Activated gamma-delta T cell treated with anti-CD3 and anti-CD28 coated beads, Interleukin-2, amount 50 U/mL, for 16 hours (primary cell): Measurements from ENCODE around the gene CDC42BPG.

Experiments
- DNase-seq: peaks from one replicate; pipeline ENCODE4 v3.0.0-alpha.2; 2020; ENCODE audit warnings: low read depth

The CDC42BPG gene

DNA sequence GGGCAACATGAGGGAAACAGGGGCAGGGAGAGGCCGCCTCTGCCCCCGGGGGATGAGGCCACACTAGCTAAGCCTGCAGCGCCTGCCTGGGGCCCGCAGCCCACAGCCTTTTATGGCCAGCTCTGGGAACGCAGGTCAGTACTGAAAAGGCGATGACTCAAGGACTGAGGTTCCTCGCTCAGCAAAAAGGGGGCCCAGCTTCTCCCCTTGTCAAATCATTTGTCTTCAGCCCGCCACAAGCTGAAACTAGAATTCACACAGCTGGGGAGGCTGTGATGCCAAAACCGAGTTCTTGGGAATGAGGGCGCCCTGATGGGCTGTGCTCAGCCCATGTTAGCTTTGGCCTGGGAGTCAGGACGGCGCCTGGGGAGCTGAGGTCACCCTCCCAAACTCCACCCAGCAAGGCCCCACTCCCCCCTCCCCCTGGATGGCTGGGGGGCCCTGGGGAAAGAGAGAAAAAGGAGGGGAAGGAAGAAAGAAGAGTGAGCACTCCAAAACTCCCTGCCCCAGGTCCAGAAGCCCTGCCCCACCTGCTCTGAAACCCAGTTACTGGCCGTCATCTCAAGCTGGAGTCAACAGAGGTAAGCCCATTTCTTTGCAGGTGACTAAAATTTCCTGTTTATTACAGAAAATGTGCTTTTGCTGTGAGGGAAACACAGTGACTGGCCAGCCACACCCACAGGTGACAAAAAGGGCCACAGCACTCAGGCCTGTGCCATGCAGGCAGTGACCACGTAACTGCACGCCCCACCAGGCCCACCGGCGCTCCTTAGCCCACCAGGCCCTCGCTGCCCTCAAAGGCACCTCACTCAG, 20.2 kb upstream of the CDC42BPG start:
- no peak for DNase-seq

DNA sequence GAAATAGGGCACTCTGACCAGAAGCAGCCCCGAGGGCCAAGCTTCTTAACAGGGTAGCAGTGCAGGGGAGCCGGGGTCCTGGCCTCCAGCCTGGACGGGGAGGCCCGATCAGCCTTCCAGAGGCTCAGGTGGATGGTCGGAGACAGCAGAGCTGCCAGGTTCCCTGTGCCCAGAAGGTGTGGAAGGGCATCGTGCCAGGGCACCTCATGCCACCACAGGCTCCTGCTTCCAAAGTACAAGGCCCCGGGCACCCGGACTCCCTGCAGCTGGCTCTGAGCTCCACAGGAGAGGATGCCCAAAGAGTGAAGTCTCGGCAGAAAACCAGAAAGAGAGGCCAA, 19.7 kb upstream of the CDC42BPG start:
- DNase-seq: no peak

GRCh38 chr11:64863391-64864060, 19.1 kb upstream of the CDC42BPG start:
- no peak for DNase-seq

GRCh38 chr11:64862987-64863390, 18.5 kb upstream of the CDC42BPG start:
- DNase-seq: no peak

- no peak for DNase-seq
Measured at GRCh38 chr11:64861227-64861975, 16.9 kb upstream of the CDC42BPG start.

DNA sequence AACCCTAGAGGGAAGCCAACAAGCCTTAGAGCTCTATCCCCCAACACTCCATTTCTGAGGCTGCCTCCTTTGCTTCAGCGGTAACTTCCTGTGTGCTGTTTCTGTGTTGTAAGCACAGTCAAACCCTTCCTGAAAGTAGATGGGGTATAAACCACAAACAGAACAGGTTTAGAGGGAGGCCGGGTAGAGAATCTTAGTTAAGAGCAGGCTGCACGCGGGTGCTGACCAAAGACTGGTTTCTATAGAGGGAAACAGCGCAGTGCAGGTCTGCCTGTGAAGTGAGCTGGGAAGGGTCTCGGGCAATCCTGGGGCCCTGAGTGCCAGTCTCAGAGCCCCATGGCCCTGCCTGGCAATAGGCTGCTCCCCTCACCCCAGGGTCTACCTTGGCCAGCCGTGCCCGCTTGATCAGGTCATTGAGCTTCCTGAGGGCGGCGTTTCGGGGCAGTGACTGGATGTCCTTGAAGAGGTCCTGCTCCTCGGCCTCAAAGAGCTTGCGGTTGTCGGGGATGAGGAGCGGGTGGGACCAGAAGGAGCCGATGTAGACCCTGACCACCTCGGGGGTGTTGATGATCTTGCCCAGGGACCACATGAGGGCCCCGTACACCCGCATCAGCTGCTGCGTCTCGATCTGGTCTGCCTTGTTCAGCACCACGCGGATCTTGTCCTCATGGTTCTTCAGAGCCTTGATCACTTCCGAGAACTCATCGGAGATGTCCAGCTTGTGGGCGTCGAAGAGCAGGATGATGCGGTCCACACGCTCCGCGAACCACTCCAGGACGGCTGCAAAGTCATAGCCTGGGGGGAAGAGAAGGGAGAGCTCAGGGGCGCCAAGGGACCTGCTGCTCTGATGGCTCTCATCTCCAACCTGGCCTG, 15.3 kb upstream of the CDC42BPG start:
- DNase-seq: no peak

- DNase-seq: no peak
Measured at GRCh38 chr11:64858467-64859263, 14.2 kb upstream of the CDC42BPG start.

GRCh38 chr11:64857485-64857884, 13.0 kb upstream of the CDC42BPG start:
- DNase-seq: no peak

- no peak for DNase-seq
Measured at GRCh38 chr11:64856382-64857227, 12.2 kb upstream of the CDC42BPG start.

GRCh38 chr11:64855596-64856304, 11.3 kb upstream of the CDC42BPG start:
- no peak for DNase-seq

GRCh38 chr11:64854534-64855502, 10.4 kb upstream of the CDC42BPG start:
- DNase-seq: no peak

DNA sequence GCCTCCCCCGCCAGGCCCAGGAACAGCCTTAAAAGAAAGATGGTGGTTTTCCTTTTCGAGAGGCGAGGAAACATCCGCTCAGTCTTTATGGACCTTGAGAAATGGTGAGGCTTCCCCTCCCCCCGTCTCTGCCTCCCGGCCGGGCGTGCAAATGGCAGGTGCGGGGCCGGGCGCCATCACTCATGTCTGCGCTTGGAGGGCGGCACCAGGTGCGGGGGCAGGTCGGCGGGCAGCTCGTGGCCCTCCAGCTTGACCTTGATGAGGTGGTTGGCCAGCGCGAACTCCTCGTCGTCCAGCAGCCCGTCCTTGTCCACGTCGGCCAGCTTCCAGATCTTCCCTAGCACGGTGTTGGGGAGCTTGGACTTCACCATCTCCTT, 9.7 kb upstream of the CDC42BPG start:
- DNase-seq: no peak

GRCh38 chr11:64853709-64854108, 9.3 kb upstream of the CDC42BPG start:
- DNase-seq: no peak

DNA sequence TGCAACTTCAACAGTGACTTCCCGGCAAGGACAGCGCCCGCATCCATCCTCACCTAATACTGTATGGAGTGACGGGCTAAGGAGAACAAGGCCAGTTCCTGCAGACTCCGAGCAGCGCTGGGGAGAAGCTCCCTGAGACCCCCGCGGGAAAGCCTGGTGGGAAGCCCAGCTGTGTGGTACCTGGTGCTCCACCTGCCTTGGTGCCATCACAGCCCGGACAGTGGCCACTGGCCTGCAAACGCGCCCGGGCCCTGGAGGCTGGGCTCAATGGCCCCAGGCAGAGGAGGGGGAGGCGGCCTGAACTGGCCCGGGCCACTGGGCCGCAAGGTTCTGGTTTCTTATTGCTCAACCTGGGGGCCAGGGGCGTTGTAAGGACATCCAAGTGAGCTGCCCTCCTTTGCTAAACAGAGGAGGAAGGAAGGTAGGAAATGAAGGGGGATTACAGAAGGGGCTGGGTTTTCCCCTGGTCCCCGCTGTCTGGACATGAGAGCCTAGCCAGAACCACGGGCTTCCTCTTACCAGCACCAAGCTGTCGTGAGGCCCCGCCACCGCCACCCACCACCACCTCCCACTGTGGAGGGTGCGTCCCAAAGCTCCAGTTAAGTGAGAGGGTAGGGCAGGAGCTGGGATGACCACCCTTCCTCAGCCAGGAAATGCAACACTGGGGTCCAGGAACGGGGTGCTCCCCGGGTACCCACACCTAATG, 8.5 kb upstream of the CDC42BPG start:
- no peak for DNase-seq

DNA sequence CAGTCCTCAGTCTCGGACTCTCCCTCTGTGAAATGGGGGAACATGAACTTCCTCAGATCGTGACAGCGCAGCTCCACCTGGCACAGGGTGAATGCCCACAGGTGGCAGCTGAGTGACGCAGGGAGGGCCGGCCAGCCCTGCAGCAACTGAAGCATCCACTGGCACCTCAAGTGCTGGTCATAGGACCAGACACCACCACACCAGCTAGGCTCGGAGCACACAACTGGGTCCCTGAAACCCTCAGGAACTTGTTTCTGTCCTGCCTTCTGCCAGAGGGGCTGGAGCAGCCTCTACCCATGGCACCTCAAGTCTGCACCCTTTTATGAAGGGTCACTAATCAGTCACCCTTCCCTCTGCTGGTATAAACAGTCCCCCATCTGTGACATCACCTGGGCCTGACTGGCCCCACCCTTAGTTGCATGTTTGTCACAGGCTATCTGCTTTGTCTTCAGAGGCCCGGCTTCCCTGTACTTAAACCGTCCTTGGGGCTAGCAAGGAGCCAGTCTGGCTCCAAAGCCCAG, 7.4 kb upstream of the CDC42BPG start:
- no peak for DNase-seq

DNA sequence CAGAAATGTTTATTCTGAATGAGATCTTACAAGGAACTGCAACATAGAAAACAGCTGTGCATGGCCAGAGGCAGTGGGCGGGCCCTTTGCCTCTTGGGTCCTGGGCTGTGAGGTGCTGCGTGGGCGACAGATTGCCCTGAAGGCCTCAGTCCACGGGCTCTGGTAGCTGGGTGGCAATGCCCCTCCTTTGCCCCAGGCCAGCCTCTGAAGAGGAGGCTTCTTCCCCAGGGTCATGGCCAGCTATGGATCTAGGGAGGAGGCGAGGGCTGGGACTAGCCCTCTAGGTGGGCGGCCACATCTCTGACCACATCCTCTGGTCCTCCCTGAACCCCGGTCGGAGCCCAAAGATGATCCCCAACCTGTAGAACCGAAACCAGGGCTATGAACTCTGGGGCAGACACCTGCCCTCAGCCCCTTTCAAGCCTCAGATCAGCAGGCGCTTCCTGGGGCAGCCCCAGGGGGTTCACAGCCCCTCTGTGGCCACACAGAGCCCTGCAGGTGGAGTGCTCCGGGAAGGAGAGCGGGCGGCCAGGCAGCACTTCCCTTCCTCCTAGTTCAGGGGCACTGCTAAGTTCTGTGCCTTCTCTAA, 6.6 kb upstream of the CDC42BPG start:
- DNase-seq: no peak
